ENCODE results near the gene RNF146. TPM values are rescaled to one million over a fixed set of nuclear protein-coding genes. Genes with fewer than 3 reads are reported as not detected.
"Not testable (repeated sequence)": the region's sequence is repeated elsewhere in the genome, so short reads cannot be mapped to it uniquely, and the experiment has no call there.

RNF146 gene, protein sequence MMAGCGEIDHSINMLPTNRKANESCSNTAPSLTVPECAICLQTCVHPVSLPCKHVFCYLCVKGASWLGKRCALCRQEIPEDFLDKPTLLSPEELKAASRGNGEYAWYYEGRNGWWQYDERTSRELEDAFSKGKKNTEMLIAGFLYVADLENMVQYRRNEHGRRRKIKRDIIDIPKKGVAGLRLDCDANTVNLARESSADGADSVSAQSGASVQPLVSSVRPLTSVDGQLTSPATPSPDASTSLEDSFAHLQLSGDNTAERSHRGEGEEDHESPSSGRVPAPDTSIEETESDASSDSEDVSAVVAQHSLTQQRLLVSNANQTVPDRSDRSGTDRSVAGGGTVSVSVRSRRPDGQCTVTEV
- 106 TPM for polyA plus RNA-seq (ENCODE audit: insufficient read length)
- long read RNA-seq, donor 1, transcript RNF146-203 (3 exons, 2,369 nt), result major isoform, 5 of 19 reads
- long read RNA-seq, donor 1, partial matches to known transcripts, result 5 of 19 reads
- long read RNA-seq, donor 1, other reads (novel, unspliced or antisense), result 0 of 19 reads
- long read RNA-seq, donor 2, transcript RNF146-204 (4 exons, 884 nt), result minor isoform, 5 of 20 reads
- long read RNA-seq, donor 2, transcript RNF146-202 (4 exons, 2,267 nt), result minor isoform, 5 of 20 reads
- long read RNA-seq, donor 2, transcript RNF146-213 (3 exons, 2,070 nt), result major isoform, 6 of 20 reads
- long read RNA-seq, donor 2, partial matches to known transcripts, result 0 of 20 reads
- long read RNA-seq, donor 2, other reads (novel, unspliced or antisense), result 0 of 20 reads
- long read RNA-seq, donor 3, transcript RNF146-203 (3 exons, 2,369 nt), result major isoform, 7 of 20 reads
- long read RNA-seq, donor 3, transcript RNF146-213 (3 exons, 2,070 nt), result minor isoform, 6 of 20 reads
- long read RNA-seq, donor 3, partial matches to known transcripts, result 0 of 20 reads
- long read RNA-seq, donor 3, other reads (novel, unspliced or antisense), result 0 of 20 reads
- long read RNA-seq, donor 4, result 0 reads
- long read RNA-seq, donor 5, transcript RNF146-203 (3 exons, 2,369 nt), result major isoform, 9 of 21 reads
- long read RNA-seq, donor 5, partial matches to known transcripts, result 0 of 21 reads
- long read RNA-seq, donor 5, other reads (novel, unspliced or antisense), result 0 of 21 reads
- long read RNA-seq, donor 6, transcript RNF146-213 (3 exons, 2,070 nt), result major isoform, 5 of 34 reads
- long read RNA-seq, donor 6, partial matches to known transcripts, result 21 of 34 reads
- long read RNA-seq, donor 6, other reads (novel, unspliced or antisense), result 0 of 34 reads
- long read RNA-seq, donor 7, transcript RNF146-213 (3 exons, 2,070 nt), result major isoform, 13 of 127 reads
- long read RNA-seq, donor 7, transcript RNF146-203 (3 exons, 2,369 nt), result minor isoform, 6 of 127 reads
- long read RNA-seq, donor 7, partial matches to known transcripts, result 68 of 127 reads
- long read RNA-seq, donor 7, other reads (novel, unspliced or antisense), result 30 of 127 reads
- long read RNA-seq, donor 8, partial matches to known transcripts, result 0 of 8 reads
- long read RNA-seq, donor 8, other reads (novel, unspliced or antisense), result 0 of 8 reads

DNA sequence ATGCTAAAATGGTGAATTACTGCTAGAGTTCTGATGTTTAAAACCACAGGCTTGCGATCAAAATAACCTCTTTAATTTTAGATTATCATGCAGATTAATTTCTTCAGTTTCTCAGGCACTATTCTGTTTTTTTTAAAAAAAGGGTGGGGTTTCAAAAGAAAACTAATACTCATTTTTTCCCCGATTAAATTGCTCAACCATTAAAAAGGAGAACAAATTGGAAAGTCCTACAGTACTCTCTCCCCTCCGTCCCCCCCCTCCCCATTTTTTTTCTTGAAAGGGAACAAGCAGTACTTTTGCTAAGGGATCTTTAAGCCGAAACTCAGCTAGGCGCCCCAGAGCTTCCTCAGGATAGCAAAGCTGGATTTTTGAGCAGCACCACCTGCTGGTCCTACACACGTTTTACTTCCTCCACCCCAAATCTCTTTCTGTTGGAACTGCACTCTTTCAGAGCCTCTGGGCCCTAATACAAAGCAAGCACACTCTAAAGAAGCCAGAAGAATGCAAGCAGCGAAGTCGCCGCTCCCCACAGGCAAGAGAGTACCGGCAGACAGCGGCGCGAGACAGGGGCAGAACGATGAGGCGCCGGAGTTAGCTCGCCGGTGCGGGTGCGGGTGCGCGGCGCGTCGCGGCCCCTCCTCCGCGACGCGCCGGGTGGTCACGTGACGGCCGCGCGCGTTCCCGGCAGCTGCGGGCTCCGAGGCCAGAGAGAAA lies at the start of gene RNF146:
Gene RNF146, plus strand, starts transcription at position 687 of the 714 bp plus-strand sequence. CDS start 13,475 bp downstream, outside the sequence.
- peak; percentile 88 for DNase-seq

DNA sequence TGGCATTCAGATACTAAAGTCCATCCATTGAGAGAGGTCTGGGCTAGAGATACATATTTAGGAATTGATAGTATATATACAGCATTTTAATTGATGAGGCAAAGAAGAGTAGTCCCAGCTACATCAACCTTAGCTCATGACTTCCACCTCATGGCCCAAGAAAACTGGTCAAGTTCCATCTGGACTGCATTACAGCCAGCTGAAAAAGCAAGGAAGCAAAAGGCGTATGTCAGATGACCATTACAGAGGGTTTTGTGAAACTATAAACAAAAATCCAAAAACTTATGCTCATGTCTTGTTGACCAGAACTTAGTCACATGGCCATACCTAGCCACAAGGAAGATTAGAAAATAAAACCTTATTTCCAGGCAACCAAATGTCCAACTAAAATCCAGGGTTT lies 46.8 kb upstream of the RNF146 start:
- DNase-seq, result no peak

DNA sequence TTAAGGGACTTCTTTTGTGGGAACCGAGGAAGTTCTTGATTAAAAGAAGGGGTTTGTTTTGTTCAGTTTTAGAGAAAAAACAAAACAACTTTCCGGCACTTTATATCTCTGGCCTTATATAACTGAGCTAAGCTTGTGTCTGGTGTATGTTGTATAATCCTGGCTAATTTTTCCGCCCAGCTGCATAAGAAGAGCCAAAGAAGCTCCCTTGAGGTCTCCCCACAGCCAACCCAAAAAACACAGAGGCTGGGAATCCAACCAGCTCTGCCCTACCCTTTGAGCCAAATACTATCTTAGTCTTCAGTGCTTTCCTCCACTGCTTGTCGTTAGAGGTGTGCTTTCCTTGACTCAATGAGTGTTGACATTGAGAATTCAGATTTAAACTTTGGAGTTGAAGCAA lies 45.5 kb upstream of the RNF146 start:
- DNase-seq, result no peak

DNA sequence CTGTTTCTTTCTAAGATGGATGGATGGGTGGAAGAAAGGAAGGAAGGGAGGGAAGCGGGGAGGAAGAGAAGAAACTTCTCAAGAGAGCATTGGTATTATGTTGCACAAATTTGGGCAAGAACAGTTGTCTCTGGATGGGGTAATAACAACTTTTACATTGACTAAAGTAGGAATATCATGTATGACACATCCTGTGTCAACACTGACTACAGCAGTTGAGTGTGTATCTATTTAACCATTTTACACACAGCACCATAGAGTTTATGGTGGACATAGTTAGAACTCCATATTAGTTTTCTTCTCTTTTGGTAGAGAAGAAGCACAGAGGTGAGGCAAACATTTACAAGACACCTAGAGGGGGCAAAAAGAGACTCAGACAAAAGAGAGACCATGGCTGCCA lies 44.2 kb upstream of the RNF146 start:
- no peak for DNase-seq

DNA sequence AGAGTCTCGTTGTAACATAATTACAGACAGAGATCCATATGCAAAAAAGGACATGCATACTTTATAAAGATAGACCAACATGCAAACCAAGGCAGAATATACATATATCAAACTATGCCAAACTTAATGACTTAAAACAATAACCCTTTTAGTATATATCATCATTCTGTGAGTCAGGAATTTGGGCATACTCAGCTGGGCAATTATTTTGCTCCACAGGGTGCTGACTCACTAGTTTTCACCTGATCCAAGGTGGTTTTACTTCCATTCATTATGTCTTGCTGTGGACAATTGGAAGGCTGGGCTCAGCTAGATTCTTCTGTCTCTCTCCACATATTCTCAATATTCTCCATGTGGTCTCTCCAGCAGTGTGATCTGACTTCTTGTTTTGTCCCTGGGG lies 41.2 kb upstream of the RNF146 start:
- no peak for DNase-seq

DNA sequence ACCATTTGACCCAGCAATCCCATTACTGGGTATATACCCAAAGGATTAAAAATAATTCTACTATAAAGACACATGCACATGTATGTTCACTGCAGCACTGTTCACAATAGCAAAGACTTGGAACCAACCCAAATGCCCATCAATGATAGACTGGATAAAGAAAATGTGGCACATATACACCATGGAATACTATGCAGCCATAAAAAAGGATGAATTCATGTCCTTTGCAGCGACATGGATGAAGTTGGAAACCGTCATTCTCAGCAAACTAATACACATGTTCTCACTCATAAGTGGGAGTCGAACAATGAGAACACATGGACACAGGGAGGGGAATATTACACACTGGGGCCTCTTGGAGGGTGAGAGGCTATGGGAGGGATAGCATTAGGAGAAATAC lies 32.8 kb upstream of the RNF146 start:
- not testable (repeated sequence) for DNase-seq

DNA sequence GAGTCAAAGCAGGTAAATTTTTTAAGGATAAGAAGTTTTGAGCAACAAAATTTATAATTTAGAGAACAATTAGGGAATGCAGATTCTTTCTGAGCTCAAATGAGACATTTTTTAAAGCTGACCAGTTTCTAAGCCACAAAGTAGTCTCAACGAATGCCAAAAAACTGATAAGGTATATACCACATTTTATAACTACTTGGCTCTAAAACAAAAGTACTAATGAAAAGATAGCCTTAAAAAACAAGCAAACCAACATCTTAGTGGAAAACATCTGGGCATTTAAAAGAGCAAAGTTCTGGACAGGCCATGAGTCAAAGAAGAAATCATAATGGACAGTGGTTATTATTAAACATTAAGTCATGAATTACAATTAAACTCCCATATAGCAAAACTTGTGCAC lies 23.2 kb upstream of the RNF146 start:
- DNase-seq, result no peak

DNA sequence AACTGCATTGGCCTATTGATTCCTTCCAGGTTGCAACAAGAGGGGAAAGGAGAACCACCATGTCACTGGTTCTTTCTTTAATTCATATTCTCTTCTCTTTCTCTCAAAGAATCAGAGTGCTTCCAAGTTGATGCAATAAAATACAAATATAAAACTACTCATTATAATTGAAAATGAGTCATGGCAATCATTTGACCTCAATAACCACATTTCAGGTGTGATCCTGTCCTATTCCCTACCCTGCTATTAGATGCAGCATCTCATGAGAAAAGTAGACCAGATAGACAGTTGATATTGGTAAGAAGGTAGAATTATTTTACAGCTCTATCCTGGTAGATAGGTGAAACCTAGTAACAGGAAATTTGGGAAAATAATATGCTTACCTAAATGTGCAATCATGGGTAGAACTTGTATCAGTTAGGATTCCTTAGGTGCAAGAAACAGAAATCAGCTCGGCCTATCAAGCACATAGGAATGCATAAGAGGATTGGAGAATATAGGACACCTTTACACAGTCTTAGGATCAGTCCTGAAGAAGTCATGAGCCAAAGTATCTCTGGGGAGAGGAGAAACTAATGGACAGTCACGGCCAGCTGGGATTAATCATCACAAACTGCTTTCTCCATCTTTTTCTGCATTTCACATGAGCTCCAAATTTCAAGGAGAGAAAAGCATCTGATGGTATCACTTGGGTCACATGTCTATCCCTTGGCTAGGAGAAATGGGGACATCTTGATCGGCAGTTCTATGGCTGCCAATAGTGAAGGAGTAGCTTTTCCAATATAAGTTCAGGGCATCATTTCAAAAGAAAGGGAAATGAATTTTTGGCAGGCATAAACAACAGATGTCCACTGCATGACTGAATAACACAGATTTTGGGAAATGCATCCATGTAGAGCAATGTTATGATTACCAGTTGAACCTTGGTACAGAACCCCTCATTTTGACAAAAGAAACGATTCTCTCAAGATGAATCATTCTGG lies 19.3 kb upstream of the RNF146 start:
- DNase-seq, result no peak

DNA sequence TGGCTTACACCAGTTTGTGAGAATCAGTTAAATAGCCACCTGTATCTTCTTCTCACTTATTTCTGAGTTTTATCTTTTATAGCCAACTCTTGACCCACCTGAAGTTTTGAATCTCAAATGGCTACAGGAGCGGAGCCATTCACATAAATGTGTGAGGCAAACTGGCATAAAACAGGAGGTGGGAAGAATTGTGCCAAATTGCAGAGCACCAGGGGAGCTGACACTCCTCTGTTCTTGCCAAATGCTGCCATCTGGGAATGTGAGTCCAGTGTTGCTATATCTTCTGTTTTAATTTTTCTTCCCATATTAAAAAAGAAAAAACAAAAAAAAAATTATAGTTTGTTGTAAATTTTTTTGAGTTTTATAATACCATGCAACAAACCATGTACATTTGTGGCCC lies 17.0 kb upstream of the RNF146 start:
- DNase-seq, result no peak

DNA sequence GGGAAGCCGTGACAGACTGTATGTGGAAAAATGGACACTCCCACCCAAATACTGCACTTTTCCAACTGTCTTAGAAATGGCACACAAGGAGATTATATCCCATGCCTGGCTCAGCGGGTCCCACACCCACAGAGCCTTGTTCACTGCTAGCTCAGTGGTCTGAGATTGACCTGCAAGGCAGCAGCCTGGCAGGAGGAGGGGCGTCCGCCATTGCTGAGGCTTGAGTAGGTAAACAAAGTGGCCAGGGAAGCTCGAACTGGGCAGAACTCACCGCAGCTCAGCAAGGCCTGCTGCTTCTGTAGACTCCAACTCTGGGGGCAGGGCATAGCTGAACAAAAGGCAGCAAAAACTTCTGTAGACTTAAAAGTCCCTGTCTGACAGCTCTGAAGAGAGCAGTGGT lies 11.4 kb upstream of the RNF146 start:
- no peak for DNase-seq

DNA sequence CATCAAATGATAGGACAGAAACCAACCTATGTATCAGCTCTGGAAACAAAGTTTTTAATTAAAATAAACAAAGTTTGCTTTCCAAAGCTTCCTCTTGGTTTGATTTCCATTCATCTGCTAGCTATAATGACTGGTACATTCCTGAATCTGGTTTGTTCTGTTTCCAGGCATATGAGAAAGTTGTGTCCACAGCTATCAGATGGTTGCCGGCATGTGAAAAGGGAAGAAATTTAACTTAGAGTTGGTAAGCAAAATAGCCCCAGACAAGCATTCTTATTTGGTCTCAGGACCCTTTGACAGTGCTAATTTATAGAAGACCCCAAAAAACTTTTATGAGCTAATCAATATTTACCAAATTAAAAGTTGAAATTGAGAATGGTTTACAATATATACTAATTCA lies 3.8 kb upstream of the RNF146 start:
- DNase-seq, result no peak

DNA sequence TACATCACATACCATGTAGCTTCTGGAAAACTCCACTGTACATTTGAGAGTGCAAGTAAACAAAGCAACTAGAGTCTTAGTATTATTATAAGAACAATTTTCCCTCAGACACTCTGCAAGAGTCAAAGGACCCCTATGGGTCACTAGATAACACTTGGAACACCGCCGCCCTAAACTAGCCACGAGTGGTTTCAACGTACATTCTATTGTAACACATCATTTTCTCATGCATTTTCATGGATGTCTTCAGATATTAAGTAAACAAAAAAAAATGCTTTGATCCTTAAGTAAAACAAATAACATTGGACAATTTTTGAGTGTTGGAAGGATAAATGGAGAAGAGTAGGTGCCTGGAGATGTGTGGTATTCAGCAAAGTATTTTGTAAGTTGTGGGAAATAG lies 3.2 kb upstream of the RNF146 start:
- DNase-seq, result no peak

DNA sequence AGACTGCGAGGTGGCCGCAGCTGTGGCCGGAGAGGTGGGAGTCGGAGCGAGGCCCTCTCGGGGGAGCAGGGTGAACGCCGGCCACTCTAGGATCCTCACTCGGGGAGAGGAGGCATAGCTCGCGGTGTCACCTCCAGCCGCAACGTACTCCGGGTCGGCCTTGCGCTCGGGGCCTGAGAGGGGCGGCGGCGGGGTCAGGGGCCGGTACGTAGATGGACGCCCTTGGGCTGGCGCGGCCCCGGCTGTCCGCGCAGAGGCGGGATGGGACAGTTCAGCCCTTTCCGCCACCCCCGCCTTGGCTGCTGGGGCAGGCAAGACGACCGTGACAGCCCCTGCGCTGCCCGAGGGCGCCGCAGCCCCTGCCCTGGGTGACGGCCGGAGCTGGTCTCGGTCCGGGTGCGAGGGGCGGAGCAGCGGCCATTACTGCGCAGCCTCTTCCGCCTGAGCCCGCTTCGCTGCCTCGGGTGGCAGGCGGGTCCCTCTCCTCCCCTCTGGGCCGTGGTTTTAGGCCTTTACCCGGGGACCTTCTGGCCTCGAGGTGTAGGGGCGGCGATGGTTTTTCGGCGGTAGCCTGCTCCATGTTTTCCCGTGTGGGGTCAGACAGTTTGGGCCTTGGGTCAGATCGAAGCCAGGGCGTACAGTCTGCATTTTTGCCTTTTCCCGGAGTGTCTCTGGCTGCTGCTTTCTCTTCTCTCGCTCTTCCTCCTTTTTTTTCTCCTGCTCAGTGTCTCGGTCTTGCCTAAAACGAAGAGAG lies 405 bp downstream of the RNF146 start:
- DNase-seq, result peak; percentile 69

DNA sequence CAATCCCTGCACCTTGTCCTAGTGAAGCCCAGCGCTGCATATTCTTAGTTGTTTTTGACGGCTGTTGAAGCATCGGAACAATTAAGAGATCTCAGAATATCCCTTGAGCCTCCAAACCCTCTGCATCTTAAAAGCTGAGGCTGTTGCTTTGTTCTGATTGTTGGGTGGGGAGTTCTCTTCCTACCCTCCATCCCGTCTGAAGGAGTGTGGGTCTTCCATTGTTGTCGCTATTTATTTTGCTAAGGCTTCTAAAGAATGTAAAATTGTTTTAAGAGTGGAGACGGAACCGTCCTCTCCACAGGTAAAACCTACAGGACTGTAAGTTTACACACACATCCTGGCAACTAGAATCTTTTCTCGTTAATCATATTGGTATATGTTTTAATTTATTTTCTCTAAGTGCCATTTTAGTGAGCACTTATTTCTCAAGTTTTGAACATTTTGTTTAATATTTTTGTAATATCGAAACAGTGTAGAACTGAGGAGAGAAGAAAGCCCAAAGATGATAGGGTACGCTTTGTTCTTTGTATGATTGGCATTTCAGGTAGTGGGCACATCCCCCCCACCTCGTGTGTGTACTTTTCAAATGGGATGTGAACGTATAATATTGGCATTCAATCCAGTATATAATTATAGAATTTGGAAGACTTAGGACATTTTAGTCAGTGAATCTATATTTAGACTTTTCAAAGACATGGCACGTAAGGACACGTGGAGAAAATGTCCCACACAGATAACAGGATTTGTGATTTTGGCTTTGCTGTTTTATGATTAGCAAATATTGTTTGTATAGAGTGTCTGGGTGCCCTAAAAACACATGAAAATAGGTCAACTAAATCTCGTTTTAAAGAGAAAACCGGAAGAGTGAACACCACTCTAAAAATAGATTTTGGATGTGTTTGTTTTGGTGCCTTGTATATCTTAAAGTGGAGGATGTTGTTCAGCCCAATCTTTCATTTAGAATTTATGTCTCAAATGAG lies 1.3 kb downstream of the RNF146 start:
- DNase-seq, result peak; percentile 59

DNA sequence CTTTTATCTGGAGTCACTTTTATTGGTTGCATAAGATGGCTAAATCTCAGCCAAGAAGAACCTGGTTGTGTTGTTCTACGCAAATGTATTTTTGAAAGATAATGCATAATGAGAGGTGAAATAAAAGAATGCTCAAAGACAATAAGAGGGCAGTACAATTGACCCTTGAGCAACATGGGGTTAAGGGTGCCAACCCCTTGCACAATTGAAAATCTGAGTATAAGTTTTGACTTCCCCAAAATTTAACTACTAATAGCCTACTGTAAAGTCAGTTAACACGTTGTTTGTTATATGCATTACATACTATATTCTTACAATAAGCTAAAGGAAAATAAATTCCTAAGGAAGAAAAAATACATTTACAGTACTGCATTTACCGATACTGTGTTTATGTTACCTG lies 5.9 kb downstream of the RNF146 start:
- DNase-seq, result no peak

DNA sequence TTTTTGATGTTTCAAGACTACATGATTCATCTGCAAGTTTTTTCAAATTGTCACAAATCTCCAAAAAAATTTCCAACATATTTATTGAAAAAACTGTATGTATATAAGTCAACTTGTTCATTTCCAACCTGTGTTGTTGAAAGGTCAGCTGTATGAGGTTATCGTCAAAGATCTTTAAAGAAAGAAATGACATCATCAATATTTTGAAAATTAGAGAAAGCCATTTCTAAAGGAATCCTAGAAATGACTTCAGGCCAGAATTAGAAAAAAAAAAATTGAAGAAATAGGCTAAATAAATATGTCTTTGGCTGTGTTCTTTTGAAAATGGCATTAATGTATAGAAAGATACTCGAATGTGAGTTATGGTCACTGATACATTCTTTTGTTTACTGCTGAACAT lies 6.8 kb downstream of the RNF146 start:
- no peak for DNase-seq

DNA sequence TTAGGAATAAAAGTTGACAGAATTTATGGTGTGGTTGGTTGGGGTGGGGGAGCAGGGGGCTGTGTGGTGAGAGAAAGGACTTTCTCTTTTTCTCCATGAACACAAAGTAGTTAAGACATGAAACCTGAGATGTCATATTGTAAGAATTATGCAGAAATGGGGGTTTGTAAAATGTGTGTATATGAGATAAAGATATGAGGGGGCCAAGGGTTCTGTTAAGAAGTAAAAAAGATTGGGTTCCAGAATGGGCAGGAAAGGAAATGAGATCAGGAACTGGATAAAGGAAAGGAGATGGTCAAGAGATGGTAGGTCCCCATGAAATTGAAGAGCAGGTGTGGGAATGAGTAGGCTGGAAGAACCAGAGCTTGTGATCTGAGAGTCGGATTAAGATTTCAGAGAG lies 9.7 kb downstream of the RNF146 start:
- no peak for DNase-seq

Measured in left kidney (tissue), 8 donors.